MM.1S (cell line): ENCODE data around the gene PPP5C.
"Not testable (repeated sequence)": the region's sequence is repeated elsewhere in the genome, so short reads cannot be mapped to it uniquely, and the experiment has no call there.

Experiments
- DNase-seq: peaks from one replicate; pipeline ENCODE4 v3.0.0-alpha.2; 2015
- H2AFZ ChIP-seq: fragments of 300-600 bp; sonication (generic); 2 replicates; pipeline ENCODE4 v1.6.0; 2016; ENCODE audit warnings: antibody characterized with exemption, low read length
- H3F3A ChIP-seq: fragments of 300-600 bp; sonication (generic); 2 replicates; pipeline ENCODE4 v1.6.1; 2016; ENCODE audit warnings: mild to moderate bottlenecking, antibody characterized with exemption, low read length, moderate library complexity, mixed read lengths; ENCODE audit not compliant: insufficient read depth
- H3K27ac ChIP-seq: fragments of 300-600 bp; sonication (generic); 2 replicates; pipeline ENCODE4 v1.5.1; 2016; ENCODE audit warnings: mild to moderate bottlenecking, low read length
- H3K27me3 ChIP-seq: fragments of 300-600 bp; sonication (generic); replicated peaks from 2 replicates; pipeline ENCODE4 v1.6.0; 2016; ENCODE audit warnings: low read length; ENCODE audit not compliant: insufficient read depth
- H3K36me3 ChIP-seq: fragments of 300-600 bp; sonication (generic); replicated peaks from 2 replicates; pipeline ENCODE4 v1.6.1; 2016; ENCODE audit warnings: mild to moderate bottlenecking, low read length, mixed read lengths; ENCODE audit not compliant: insufficient read depth
- H3K4me1 ChIP-seq: fragments of 300-600 bp; sonication (generic); 2 replicates; pipeline ENCODE4 v1.6.1; 2016; ENCODE audit warnings: low read length, mixed read lengths
- H3K4me2 ChIP-seq: fragments of 300-600 bp; sonication (generic); 2 replicates; pipeline ENCODE4 v1.6.0; 2016; ENCODE audit warnings: low read depth, low read length
- H3K4me3 ChIP-seq: fragments of 300-600 bp; sonication (generic); 2 replicates; pipeline ENCODE4 v1.5.1; 2016; ENCODE audit warnings: low read length, mixed read lengths
- H3K79me2 ChIP-seq: fragments of 300-600 bp; sonication (generic); 2 replicates; pipeline ENCODE4 v1.6.1; 2016; ENCODE audit warnings: mixed run types, low read length, mixed read lengths
- H3K9ac ChIP-seq: fragments of 300-600 bp; sonication (generic); 2 replicates; pipeline ENCODE4 v1.6.1; 2016; ENCODE audit warnings: low read length, mixed read lengths
- H3K9me2 ChIP-seq: fragments of 300-600 bp; sonication (generic); replicated peaks from 2 replicates; pipeline ENCODE4 v1.6.1; 2016; ENCODE audit warnings: mild to moderate bottlenecking, low read length, mixed read lengths; ENCODE audit not compliant: insufficient read depth
- H3K9me3 ChIP-seq: fragments of 300-600 bp; sonication (generic); replicated peaks from 2 replicates; pipeline ENCODE4 v1.6.1; 2016; ENCODE audit warnings: mild to moderate bottlenecking, low read length, mixed read lengths; ENCODE audit not compliant: insufficient read depth
- H4K20me1 ChIP-seq: fragments of 300-600 bp; sonication (generic); 2 replicates; pipeline ENCODE4 v1.6.1; 2016; ENCODE audit warnings: mild to moderate bottlenecking, low read length, moderate library complexity, mixed read lengths; ENCODE audit not compliant: insufficient read depth
- EZH2 ChIP-seq: fragments of 300-600 bp; sonication (generic); optimal IDR thresholded peaks from 2 replicates; pipeline ENCODE3; 2017; ENCODE audit warnings: low read depth, mild to moderate bottlenecking, antibody characterized with exemption, low read length, mixed read lengths
- EZH2phosphoT487 ChIP-seq: fragments of 300-600 bp; sonication (generic); IDR thresholded peaks from 2 replicates; pipeline ENCODE4 v1.6.1; 2018; ENCODE audit warnings: antibody characterized with exemption, low read length
- TF ChIP-seq, protein P1 (sequence below): fragments of 300-600 bp; sonication (generic); IDR thresholded peaks from 2 replicates; pipeline ENCODE4 v1.5.1; 2016; ENCODE audit warnings: antibody characterized with exemption, low read length, mixed read lengths

The PPP5C gene

DNA sequence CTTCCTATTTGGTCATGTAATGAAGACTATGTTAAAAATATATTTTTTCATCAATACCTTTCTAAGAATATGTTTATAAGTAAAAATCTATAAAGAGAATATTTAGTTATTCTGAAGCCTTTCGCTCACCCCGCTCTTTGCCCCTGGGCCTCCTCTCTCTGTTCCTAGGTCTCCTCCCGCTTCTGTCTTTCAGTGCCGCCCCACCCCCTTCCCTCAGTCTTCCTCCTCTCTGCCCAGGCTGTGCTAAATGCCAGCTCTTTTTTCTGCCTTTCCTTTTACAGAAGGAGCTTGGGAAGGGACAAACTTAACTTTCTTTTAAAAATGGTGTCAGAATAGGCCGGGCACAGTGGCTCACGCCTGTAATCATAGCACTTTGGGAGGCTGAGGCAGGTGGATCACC, 27.3 kb upstream of the PPP5C start:
- no peak for DNase-seq
- Histone ChIP-seq H3K9me2 (no peaks in the 10 kb centered on the region), H3K79me2 (no peaks in the 10 kb centered on the region), H3K27me3 (peaks cover 18% of the 10 kb centered on the region), H3K4me1 (no peaks in the 10 kb centered on the region), H4K20me1 (no peaks in the 10 kb centered on the region), H2AFZ (no peak overlapping the region), H3K4me3 (no peak overlapping the region), H3F3A (no peaks in the 10 kb centered on the region), H3K4me2 (no peak overlapping the region), H3K36me3 (no peaks in the 10 kb centered on the region), H3K9me3 (no peaks in the 10 kb centered on the region), H3K27ac (no peak overlapping the region), H3K9ac (no peak overlapping the region)
- TF ChIP-seq EZH2, result no peak
- TF ChIP-seq EZH2phosphoT487, result no peak
- TF ChIP-seq, protein P1, sequence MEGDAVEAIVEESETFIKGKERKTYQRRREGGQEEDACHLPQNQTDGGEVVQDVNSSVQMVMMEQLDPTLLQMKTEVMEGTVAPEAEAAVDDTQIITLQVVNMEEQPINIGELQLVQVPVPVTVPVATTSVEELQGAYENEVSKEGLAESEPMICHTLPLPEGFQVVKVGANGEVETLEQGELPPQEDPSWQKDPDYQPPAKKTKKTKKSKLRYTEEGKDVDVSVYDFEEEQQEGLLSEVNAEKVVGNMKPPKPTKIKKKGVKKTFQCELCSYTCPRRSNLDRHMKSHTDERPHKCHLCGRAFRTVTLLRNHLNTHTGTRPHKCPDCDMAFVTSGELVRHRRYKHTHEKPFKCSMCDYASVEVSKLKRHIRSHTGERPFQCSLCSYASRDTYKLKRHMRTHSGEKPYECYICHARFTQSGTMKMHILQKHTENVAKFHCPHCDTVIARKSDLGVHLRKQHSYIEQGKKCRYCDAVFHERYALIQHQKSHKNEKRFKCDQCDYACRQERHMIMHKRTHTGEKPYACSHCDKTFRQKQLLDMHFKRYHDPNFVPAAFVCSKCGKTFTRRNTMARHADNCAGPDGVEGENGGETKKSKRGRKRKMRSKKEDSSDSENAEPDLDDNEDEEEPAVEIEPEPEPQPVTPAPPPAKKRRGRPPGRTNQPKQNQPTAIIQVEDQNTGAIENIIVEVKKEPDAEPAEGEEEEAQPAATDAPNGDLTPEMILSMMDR, result no peak

DNA sequence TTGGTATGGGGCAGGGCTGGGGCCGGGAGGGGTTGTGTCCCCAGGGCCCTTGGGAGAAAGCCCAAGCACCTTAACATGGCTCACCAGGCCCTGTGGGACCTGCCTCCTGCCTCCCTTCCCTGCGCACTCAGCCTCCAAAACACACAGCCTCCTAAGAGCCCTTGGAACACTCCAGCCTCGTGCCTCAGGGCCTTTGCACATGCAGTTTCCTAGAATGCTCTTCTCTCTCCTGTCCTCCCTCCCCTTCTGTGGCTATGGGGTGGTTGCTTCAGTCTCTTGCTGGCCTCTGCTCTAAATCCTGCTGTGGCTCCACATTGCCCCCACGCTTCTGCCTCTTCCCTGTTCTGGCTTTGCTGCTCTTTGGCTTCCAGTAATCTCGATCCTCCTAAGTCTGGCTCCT, 26.3 kb upstream of the PPP5C start:
- Histone ChIP-seq H3K9ac (no peak overlapping the region), H3K27ac (no peak overlapping the region)
- no peak for DNase-seq

DNA sequence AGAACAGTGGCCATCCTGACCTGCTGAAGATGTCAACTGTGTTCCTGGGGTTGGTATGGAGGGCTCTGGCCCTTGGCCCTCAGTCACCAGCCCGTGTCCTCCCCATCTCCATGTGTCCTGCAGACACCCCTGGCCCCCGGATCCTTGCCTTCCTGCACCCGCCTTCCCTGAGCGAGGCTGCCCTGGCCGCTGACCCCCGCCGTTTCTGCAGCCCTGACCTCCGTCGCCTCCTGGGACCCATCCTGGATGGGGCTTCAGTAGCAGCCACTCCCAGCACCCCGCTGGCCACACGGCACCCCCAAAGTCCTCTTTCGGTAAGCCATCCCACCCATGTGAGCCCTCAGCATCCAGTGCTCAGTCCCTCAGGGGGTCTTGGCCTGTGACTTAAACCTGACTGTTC, 25.2 kb upstream of the PPP5C start:
- Histone ChIP-seq H3K79me2 (no peaks in the 10 kb centered on the region), H3K9me2 (no peaks in the 10 kb centered on the region), H3K9ac (no peak overlapping the region), H4K20me1 (no peaks in the 10 kb centered on the region), H3K4me3 (no peak overlapping the region), H3K9me3 (no peaks in the 10 kb centered on the region), H2AFZ (no peak overlapping the region), H3F3A (no peaks in the 10 kb centered on the region), H3K27ac (no peak overlapping the region), H3K4me1 (no peaks in the 10 kb centered on the region), H3K36me3 (no peaks in the 10 kb centered on the region), H3K4me2 (no peak overlapping the region), H3K27me3 (peaks cover 18% of the 10 kb centered on the region)
- no peak for DNase-seq
- TF ChIP-seq EZH2phosphoT487 (no peak), EZH2 (no peak)
- TF ChIP-seq, protein P1, result no peak

More for the DNA sequence above, 26.3 kb upstream of the PPP5C start:
- no peaks in the 10 kb centered on the region for H4K20me1 ChIP-seq
- H2AFZ ChIP-seq, result no peak overlapping the region
- no peaks in the 10 kb centered on the region for H3K4me1 ChIP-seq
- H3K36me3 ChIP-seq, result no peaks in the 10 kb centered on the region
- no peaks in the 10 kb centered on the region for H3K9me2 ChIP-seq
- H3K79me2 ChIP-seq, result no peaks in the 10 kb centered on the region
- TF ChIP-seq, protein P1, result no peak
- no peak for TF ChIP-seq EZH2
- no peaks in the 10 kb centered on the region for H3K9me3 ChIP-seq
- H3K4me3 ChIP-seq, result no peak overlapping the region
- peaks cover 18% of the 10 kb centered on the region for H3K27me3 ChIP-seq
- no peaks in the 10 kb centered on the region for H3F3A ChIP-seq
- H3K4me2 ChIP-seq, result no peak overlapping the region

DNA sequence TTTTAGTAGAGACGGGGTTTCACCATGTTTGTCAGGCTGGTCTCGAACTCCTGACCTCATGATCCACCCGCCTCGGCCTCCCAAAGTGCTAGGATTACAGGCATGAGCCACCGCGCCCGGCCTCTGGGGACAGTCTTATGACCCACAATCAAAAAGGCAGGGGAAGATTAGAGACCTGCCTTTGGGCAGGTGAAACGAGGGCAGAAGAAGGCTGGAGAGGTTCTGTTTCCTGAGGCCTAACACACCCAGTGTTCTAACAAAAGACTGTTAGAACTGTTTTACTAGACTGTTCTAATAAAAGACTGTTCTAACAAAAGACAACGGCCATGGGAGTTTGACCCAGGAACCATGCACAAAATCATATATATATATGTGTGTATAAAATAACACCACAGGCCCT, 23.7 kb upstream of the PPP5C start:
- H3K4me2 ChIP-seq, H3F3A ChIP-seq, H4K20me1 ChIP-seq, H3K9me3 ChIP-seq, H3K9me2 ChIP-seq, DNase-seq, H3K4me3 ChIP-seq, H3K4me1 ChIP-seq, H3K27ac ChIP-seq, H3K79me2 ChIP-seq, H3K36me3 ChIP-seq, H2AFZ ChIP-seq, H3K9ac ChIP-seq: not testable (repeated sequence)
- peaks cover 29% of the 10 kb centered on the region for H3K27me3 ChIP-seq
